Measurements from ENCODE around the gene SIRT6. TPM values are rescaled to one million over a fixed set of nuclear protein-coding genes. Genes with fewer than 3 reads are reported as not detected.
"Not testable (repeated sequence)": the region's sequence is repeated elsewhere in the genome, so short reads cannot be mapped to it uniquely, and the experiment has no call there.

The SIRT6 gene
- total and polyA plus RNA-seq, 10 of the 15 experiments (the other 5 are each of a cell fraction or from before 2014, with no cell fraction given) = 1.3 to 49.6 (median 24.2) TPM

GRCh38 chr19:4220188-4220587 is 37.8 kb upstream of the SIRT6 start:
- Histone ChIP-seq H3K27ac (ENCODE audit: control insufficient read depth, insufficient read depth) (no peak overlapping the region), H3K9me3 (replicated peaks; ENCODE audit: control insufficient read depth, insufficient read depth, low read length) (no peaks in the 10 kb centered on the region; the same call in 2 of the 3 replicates), H4K20me1 (ENCODE audit: control insufficient read depth, insufficient read depth) (no peaks in the 10 kb centered on the region), H3K27me3 (replicated peaks in 1 of 2; ENCODE audit: control insufficient read depth in 2 of 2, insufficient read depth in 2 of 2, low read length in 1 of 2) (no peaks in the 10 kb centered on the region), H3K36me3 (ENCODE audit: control insufficient read depth in 2 of 2, insufficient read depth in 2 of 2, low read length in 1 of 2) (no peaks in the 10 kb centered on the region), H2AFZ (ENCODE audit: control insufficient read depth, low read depth, low read length) (no peak overlapping the region), H3K79me2 (ENCODE audit: control insufficient read depth, insufficient read depth, low read length) (no peaks in the 10 kb centered on the region), H3K4me3 (no peak overlapping the region), H3K4me1 (ENCODE audit: control insufficient read depth, insufficient read depth, low read length) (peaks cover 24% of the 10 kb centered on the region), H3K4me2 (ENCODE audit: control insufficient read depth, insufficient read depth) (no peak overlapping the region), H3K9ac (ENCODE audit: control insufficient read depth, insufficient read depth, low read length) (no peak overlapping the region)
- in situ Hi-C loops (cut with MboI) = no loop called here
- 94% methylated on average over 7 of the region's 7 CpGs for WGBS (ENCODE audit: insufficient coverage, insufficient replicate concordance, low lambda C conversion rate, missing lambda C conversion rate)
- ChIA-PET CTCF (interaction anchor here (0.6 to 2.3 kb wide), 3 partner anchors 12 to 530 kb away, joined by 3 to 6 read pairs (median 4); no protein-coding TSS in a partner anchor), SMC1A (ENCODE audit: uncharacterized antibody, unreplicated experiment) (no interaction called here), POLR2A (no interaction called here), RAD21 (ENCODE audit: unreplicated experiment) (no interaction called here)
- FAIRE-seq (no peak), ATAC-seq (no peak), DNase-seq (ENCODE audit: low read depth, low spot score) (no peak)
- intact Hi-C loops (cut with micrococcal nuclease; ENCODE audit: unreplicated experiment) = no loop called here
- no TSS peak for BruUV-seq (replicated peaks)
- peak; percentile 44; the same call in 1 of the 2 replicates for TF ChIP-seq SMARCA5 (IDR thresholded peaks at IDR 0.05)
- no peak for TF ChIP-seq CHD1 (IDR thresholded peaks at IDR 0.05; ENCODE audit: low read depth, low read length)
- TF ChIP-seq EP300 (IDR thresholded peaks at IDR 0.05; ENCODE audit: borderline replicate concordance in 1 of 2, control insufficient read depth in 1 of 2, low read depth in 2 of 2, low read length in 2 of 2) = no peak

- in situ Hi-C loops (cut with MboI); H3K79me2 ChIP-seq (ENCODE audit: control insufficient read depth, insufficient read depth, low read length); H3K27me3 ChIP-seq (replicated peaks in 1 of 2; ENCODE audit: control insufficient read depth in 2 of 2, insufficient read depth in 2 of 2, low read length in 1 of 2); H3K4me2 ChIP-seq (ENCODE audit: control insufficient read depth, insufficient read depth); intact Hi-C loops (cut with micrococcal nuclease; ENCODE audit: unreplicated experiment); H2AFZ ChIP-seq (ENCODE audit: control insufficient read depth, low read depth, low read length); BruUV-seq (replicated peaks); DNase-seq (ENCODE audit: low read depth, low spot score); SMC1A ChIA-PET (ENCODE audit: uncharacterized antibody, unreplicated experiment); H3K9me3 ChIP-seq (replicated peaks; ENCODE audit: control insufficient read depth, insufficient read depth, low read length); ATAC-seq; FAIRE-seq; H3K4me3 ChIP-seq; H3K27ac ChIP-seq (ENCODE audit: control insufficient read depth, insufficient read depth); H3K9ac ChIP-seq (ENCODE audit: control insufficient read depth, insufficient read depth, low read length); H3K36me3 ChIP-seq (ENCODE audit: control insufficient read depth in 2 of 2, insufficient read depth in 2 of 2, low read length in 1 of 2); H4K20me1 ChIP-seq (ENCODE audit: control insufficient read depth, insufficient read depth): not testable (repeated sequence)
- RAD21 ChIA-PET (ENCODE audit: unreplicated experiment) = interaction anchor here (1.0 kb wide), 1 partner anchor 11 kb away, joined by 3 read pairs; no protein-coding TSS in a partner anchor
- 100% methylated on average over 1 of the region's 1 CpG for whole genome bisulfite sequencing (ENCODE audit: insufficient coverage, insufficient replicate concordance, low lambda C conversion rate, missing lambda C conversion rate)
- CTCF ChIA-PET = interaction anchor here (1.4 kb wide), 1 partner anchor 10 kb away, joined by 4 read pairs; no protein-coding TSS in a partner anchor
- peaks cover 35% of the 10 kb centered on the region for H3K4me1 ChIP-seq (ENCODE audit: control insufficient read depth, insufficient read depth, low read length)
- POLR2A ChIA-PET = interaction anchor here (0.8 kb wide), 1 partner anchor 23 kb away, joined by 5 read pairs; no protein-coding TSS in a partner anchor
Measured at GRCh38 chr19:4218523-4218922, 36.2 kb upstream of the SIRT6 start.
